ENCODE data around the gene ZNF496. TPM values are rescaled to one million over a fixed set of nuclear protein-coding genes. Genes with fewer than 3 reads are reported as not detected.
A peak's percentile ranks its signal among the peaks of the same experiment; 100 is the strongest.
"Not testable (repeated sequence)": the region's sequence is repeated elsewhere in the genome, so short reads cannot be mapped to it uniquely, and the experiment has no call there.

ZNF496 gene
- total RNA-seq, 1 experiment from 2014 or later = 22.1 TPM

DNA sequence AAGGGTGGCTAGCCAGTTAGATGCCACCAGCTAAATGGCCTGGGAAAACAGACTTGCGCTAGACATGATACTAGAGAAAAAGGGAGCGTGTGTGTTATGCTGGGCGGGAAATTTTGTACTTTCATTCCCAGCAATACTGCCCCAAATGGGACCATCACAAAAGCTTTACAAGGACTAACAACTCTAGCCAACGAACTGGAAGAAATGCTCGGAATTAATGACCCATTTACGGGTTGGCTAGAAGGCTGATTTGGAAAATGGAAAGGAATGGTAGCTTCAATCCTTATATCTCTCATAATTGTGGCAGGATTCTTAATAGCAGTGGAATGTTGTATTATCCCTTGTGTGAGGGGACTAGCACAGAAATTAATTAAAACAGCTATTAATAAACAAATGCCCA is 27.9 kb upstream of the ZNF496 start:
- no peak for DNase-seq (ENCODE audit: low read depth)

DNA sequence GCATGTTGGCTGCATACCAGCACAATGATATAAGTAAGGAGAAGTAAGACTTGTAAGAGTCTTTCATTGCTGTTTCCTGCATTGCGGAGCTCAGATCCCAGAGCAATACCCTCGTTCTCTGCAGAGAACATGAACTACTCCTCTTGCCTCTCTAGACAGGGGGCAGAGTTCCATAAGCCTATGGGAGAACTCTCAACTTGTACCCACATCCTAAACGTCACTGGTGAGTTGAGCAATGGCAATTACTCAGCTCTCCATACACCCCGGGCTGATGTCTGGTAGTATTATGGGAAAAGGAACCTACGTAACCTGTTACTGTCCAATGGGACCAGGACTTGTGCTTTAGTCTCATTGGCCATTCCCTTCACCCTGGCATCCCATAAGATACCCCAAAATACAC is 27.3 kb upstream of the ZNF496 start:
- DNase-seq (ENCODE audit: low read depth) = peak; percentile 9

DNA sequence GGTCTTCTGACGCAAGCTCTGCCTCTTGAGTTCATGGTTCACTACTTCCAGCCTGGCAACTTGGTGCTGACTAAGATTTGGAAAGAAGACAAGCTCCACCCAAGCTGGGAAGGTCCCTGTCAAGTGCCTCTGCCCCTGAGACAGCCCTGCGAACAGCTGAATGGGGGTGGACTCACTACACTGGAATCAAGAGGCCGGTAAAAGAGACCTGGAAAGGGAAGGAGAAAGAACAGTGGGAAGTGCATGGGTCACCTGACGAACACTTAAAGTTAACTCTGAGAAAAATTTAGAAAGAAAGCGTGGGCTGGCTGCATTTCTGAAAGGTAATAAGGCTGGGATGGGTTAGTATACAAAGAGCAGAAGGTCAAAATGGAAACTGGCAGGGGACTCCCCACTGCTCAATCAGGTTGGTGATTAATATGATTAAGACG is 26.1 kb upstream of the ZNF496 start:
- peak; percentile 79 for DNase-seq (ENCODE audit: low read depth)

DNA sequence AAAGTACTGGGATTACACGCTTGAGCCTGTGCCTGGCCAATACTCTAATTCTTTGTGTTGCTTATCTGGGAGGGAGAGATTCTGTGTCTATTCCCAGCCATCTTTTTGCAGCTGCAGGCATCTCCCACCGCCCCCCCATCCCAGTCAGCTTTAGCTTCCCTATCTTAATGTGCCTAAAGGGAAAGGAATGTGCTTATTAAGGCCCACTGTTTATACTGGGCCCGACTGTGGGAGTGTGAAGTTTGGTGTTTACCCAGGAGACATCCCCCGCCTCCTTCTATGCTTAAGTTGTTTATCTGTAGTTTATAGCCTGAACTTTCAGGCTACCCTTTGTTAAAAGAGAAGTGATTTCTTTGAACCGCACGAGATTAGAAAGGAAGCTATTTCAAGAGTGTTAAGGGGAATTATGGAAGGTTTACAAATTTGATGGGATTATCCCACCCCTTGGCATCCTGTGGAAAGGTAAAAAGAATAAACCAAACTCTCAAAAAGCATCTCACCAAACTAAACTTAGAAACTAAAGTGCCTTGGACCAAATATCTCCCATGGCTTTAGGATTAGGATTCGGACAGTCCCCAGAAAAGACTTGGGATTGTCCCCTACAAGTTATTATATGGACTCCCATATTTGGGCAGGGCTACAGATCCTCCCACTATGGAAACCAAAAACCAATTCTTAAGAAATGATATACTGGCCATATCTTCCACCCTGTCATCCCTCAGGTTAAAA is 25.5 kb upstream of the ZNF496 start:
- DNase-seq (ENCODE audit: low read depth) = peak; percentile 55

DNA sequence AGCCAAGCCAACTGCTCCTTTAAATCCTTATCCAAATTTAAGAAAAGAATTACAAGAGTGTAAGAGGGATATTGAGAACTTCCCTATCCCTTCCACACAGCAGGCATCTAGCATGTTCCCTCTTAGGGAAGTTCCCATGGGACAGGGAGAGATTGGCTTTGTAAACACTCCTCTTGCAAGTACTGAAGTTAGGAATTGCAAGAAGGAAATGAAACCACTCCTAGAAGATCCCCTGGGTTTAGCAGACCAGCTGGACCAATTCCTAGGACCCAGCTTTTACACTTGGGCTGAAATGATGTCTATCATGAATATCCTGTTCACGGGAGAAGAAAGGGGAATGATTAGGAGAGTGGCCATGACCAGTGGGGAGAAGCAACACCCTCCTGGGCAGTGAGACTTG is 23.5 kb upstream of the ZNF496 start:
- DNase-seq (ENCODE audit: low read depth) = not testable (repeated sequence)

DNA sequence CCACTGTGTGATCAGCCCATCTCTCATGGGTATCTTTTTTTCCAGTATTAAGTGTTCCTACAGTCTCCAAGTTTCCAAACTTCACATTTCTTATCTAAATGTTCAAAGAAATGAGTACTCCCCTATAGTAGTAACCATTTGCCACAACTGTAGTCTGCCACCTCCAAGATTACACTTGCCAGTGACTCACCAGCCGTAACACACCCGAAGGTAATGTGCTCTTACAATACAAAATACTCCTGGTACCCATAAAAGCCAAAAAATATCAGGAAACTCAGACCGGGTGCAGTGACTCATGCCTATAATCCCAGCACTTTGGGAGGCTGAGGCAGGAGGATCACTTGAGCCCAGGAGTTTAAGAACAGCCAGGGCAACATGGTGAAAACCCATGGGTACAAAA is 20.5 kb upstream of the ZNF496 start:
- DNase-seq (ENCODE audit: low read depth) = no peak

DNA sequence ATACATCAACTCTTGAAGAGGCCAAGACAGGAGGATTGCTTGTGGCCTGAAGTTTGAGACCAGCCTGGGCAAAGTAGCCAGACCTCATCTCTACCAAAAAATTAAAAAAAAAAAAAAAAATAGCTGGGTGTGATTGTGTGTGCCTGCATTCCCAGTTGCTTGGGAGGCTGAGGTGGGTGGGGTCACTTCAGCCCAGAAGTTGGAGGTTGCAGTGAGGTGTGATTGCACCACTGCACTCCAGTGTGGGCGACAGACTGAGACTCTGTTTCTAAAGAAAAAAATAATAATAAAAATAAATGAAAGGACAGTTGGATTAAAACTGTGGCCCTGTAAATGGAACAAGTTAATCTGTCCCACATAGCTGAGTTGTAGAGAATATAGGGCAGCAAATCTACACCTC is 18.9 kb upstream of the ZNF496 start:
- no peak for DNase-seq (ENCODE audit: low read depth)

DNA sequence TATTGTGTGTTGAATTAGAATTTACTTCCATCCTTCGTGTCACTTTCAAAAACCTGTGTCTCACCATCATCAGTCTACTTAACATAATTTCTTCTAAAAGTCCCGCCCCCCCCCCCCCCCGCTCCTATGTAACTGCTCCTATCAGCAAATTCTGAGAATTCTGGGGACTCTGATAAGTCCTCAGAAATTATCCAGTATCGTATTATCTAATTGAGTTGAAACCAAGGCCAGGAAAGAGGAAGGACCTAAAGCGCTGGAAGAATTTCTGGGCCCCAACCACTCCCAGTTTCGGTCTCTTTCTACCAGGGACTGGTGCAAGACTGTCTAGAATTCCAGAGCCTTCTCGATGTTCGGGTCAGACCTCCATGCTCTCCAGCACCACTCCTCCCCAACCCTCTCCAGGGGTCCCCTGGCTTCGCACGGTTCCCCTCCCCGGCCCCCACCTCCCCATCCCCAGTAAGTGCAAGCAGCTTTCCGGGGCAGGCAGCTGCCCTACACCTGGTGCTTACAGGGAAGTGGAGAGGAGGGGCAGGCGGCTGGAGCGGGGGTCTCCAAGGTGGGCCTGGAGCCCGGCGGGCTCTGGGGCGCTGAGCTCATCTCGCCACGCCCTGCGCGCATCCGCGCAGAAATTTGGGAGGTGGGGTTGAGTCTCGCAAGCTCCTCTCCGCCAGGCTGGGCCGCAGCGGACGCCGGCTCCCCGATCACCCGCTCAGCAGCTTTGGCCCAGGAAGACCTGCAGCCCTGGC is 16.0 kb upstream of the ZNF496 start:
- DNase-seq (ENCODE audit: low read depth) = no peak

DNA sequence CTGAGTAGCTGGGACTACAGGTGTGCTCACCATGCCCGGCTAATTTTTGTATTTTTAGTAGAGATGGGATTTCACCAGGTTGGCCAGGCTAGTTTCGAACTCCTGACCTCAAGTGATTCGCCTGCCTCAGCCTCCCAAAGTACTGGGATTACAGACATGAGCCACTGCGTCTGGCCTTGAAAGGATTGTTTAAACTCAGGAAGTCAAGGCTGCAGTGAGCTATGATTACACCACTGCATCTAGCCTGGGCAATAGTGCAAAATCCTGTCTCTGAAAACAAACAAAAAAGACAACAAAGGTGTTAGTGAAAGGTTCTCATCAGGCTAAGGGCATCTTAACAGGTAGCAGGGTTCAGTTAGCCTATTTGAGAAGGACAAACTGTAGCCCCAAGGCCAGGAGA is 14.2 kb upstream of the ZNF496 start:
- no peak for DNase-seq (ENCODE audit: low read depth)

DNA sequence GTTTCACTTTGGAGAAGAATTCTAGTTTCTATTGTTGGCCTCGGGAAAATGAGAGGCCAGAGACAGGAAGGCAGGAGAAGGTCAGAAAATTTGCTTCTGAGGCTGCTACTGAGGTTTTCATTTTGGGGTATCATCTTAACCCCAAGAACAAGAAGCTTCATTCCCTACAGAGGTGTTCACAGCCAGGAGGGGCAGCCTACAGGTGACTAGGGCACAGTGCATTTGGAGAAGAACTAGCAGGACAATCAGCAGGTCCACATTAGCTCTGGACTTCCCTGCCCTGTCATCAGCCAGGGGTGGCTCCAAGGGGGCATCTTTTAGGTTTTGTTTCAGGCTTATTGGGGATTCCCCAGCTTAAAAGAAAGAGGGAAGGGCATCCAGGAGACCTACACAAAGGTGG is 12.1 kb upstream of the ZNF496 start:
- no peak for DNase-seq (ENCODE audit: low read depth)

DNA sequence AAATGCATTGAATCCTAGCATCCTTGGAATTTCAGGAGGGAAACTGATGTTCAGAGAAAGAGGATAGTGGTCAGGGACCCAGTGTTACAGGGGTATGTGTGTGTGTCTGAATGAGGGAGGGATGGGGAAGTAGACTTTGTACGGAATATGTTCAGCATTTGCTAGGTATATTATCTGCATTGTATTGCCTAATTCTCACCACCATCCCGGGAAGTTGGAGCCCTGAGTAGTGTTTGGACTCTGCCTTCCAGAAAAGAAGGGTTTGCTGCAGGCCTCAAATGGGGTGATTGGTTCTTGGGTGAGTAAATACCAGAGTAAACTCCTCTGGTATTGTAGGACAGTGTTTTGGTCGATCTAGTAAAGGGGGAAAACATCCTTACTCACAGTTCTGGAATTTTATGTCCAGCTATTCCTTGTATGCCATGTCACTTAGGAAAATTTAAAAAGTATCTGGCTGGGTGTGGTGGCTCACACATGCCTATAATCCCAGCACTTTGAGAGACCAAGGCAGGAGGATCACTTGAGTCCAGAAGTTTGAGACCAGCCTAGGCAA is 7.1 kb upstream of the ZNF496 start:
- DNase-seq (ENCODE audit: low read depth) = no peak

DNA sequence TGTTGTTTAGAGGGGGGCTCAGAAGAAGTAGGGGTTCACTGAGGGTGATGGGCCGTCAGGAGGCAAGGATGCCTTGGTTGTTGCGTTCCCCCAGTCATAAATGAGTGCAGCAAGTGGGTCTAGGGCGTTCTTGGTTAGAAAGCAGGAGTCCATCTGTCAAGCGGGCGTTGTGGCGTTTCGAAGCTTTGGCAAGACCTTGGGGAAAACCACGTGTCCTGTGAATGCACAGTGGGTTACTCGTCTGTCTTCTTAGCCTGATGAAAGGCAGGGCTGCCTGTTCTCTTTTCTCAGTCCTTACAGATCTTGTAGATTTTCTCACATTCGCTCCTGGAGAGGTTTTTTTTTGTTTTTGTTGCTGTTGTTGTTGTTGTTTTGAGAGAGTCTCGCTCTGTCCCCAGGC is 6.3 kb upstream of the ZNF496 start:
- DNase-seq (ENCODE audit: low read depth) = no peak

DNA sequence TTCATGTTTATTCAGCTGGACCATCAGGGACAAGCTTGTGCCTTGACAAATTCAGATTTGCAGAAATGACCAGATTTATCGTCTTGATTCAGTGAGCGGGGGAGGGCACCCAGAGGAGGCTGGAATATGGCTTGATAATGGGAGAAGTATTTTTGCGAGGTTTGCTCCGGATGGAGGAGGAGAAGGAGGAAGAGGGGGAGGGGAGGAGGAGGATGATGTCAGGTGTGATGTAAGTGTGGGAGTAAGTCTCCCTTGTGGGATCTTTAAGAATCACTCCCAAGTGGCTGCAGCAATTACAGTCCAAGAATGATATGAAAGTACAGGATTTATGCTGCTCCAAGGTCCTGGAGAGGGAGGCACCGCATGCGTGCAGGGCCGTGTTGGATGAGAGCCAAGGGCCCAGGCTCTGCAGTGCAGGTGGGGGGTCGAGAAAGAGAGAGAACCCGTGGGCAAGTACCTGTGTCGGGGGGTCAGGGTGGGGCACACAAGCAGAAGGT is 5.6 kb upstream of the ZNF496 start:
- DNase-seq (ENCODE audit: low read depth) = peak; percentile 18

DNA sequence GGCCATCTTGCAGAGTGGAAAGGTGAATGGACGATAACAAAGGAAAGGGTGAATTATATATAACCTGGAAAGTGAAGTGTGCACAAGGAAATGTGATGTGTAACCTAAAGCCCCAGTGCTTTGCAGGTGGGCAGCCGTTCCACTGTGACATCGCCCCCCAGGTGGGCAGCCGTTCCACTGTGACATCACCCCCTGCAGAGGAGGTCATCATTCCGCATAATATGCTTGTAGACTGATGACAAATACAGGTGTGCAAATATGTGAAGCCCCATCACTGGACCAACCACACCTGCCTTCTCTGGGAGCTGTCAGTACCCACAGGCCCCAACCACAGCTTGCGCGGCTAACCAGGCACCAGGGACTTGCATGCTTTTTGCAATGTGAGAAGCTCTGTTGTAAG is 4.7 kb upstream of the ZNF496 start:
- DNase-seq (ENCODE audit: low read depth) = no peak

DNA sequence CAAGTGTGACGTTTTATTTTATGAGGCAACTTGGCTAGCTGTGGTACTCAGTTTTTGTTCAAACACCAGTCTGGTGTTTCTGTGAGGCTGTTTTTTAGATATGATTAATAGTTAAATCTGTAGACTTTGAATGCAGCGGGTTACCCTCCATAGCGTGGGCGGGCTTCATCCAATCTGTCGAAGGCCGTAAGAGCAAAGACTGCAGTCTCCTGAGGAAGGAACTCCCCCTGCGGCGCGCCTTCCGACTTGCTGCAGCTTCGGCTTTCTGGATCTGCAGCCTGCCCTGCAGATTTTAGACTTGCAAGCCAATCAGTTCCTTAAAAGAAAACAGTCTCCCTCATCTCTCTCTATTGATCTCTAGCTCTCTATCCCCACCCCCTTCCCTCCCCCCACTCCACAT is 4.2 kb upstream of the ZNF496 start:
- no peak for DNase-seq (ENCODE audit: low read depth)

DNA sequence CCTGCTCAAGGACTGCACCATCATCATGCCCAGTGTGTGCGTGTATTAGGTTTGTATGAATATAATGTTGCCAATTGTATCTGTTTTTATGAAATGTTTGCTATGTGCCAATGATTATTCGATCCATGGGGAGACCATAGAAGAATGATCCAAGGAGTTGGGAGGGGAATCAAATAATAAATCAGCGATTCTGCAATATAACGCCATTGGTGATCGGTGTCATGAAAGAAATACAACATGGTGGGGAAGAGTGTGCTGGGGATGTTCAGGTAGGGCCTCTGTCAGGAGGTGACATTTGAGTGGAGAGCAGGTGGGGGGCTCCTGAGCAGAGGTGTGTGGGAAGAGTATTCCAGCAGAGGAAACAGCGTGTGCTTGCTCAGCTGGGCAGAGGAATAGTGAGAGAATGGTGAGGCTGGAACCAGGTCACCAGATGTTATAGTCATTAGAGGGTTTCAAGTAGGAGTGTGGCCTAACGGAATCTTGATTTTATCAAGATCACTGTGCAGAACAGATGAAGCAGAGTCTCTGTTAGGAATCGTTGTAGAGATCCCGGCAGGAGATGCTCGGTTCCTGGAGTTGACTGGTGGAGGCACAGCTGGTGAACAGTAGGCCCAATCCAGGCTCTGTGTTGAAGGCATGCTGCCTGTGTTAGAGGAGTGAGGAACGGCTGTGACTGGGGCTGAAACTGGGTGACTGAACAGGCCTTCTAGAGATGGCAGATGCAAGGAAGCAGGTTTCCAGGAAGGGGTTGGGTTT is 2.9 kb upstream of the ZNF496 start:
- DNase-seq (ENCODE audit: low read depth) = no peak

DNA sequence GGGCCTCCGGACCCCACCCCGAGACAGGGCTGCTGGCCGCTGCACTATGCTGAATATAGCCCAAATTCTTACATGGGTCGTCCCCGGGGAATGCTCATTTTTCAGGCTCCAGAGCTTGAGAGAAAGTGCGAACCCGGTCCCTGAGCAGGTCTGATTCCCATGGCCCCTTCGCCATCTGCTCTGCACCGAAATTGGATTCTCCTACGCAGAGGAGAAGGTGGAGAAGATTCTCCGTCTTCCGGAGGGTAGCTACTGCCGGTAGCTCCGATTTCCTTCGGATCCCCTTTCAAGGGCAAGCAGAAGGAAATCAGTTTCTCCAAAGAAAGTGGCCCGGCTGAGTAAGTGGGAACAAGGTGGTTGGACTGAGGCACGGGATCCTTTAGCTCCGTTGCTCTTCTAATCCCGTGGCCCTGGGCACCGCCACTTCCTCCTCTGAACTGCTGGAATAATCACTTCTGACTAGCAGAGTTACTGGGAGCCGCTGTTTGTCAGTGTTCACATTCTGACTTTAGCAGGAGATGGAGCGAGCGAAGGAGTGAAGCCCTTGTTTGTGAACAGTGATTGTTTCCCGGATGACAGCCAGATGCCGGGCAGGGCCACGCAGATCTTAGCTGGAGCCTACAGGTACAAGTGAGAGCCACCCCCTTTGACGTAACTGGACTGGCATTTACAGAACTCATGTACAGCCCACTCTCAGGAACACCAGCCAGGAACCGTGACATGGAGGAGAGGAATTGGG is 1.1 kb upstream of the ZNF496 start:
- DNase-seq (ENCODE audit: low read depth) = peak; percentile 12

DNA sequence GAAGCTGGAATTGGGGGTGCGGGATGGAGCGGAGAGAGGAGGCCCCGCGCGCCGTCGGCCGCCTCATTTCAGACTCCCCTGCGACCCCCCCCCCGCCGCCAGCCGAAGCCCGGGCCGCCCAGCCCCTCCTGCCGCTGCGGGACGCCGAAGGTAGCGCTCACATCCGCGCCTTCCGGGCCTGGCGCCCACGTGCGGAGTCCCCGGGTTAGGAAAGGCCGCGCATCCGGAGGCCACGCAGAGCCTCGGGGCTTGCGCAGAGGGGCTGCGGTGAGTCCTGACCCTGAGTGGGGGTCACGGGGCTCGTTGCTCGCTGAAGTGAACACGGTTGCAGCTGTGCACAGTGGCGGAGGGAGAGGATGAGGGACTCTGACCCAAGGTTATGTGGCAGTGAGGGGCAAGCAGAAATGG is 552 bp upstream of the ZNF496 start:
- peak; percentile 64 for DNase-seq (ENCODE audit: low read depth)

DNA sequence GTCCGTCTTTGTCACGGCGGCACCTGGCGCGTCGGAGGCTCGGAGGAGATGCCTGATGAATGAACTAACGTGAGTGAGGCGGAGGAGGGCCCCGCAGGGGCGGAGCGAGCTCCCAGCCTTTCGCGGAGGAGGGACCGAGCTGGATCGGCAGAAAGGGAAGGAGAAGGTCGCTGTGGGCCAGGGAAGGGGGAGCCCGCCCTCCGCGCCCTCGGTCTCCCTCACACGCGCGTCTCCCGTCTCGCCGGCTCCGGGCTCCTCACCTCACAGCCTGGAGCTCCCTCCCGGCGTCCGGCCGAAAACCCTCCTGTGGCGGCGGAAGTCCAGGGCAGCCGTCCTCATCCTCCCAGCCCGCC is 519 bp downstream of the ZNF496 start:
- DNase-seq (ENCODE audit: low read depth) = peak; percentile 74

DNA sequence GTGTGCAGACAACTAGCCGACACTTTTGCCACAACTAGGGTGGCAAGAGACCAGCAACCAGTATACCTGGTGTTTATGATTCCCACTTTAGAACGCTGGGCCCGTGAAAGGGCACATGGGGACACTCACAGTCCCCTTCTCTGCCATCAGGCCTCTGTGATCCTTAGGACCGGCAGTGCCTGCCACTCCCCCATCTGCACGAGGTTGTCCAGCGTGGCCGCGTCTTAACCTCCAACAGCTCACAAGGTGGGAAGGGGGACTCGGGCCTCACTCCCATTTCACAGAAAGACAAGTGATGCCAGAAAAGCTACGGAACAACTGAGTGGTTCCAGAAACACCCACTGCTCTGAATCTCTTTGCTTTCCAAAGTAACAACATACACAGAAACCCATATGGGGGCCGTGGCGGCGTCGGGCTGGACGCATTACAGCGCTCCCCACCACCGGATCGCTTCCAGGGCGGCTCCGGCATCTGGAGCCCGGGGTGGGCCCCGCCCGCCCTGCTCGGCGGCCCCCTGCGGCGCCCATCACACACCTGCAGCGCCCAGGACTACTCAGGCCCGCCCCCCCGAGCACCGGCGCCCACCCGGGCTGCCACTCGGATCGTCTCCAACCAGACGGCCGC is 1.0 kb downstream of the ZNF496 start:
- no peak for DNase-seq (ENCODE audit: low read depth)

DNA sequence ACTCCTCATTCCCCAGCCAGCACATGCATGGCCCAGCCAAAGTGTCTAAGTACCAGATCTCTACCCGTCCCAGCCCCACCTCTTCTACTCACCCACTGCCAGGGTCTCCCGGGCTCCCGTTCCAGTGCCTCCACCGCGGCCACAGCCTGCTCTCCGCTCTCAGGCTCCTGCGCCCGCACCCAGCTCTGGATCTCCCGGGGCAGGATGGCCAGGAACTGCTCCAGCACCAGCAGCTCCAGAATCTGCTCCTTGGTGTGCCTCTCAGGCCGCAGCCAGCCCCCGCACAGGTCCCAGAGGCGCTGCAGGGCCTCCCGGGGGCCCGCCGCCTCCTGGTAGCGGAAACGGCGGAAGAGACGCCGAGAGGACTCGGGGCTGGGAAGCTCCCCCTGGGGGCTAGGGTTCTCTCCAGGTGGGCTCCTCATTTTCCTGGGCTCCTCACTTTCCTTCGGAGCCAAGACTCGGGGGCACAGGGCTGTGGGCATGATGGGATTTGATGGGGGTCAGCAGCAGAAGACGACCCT is 2.5 kb downstream of the ZNF496 start:
- DNase-seq (ENCODE audit: low read depth) = no peak
